ENCODE results near the gene CPXM1.
"Not testable (repeated sequence)": the region's sequence is repeated elsewhere in the genome, so short reads cannot be mapped to it uniquely, and the experiment has no call there.

CPXM1 gene

DNA sequence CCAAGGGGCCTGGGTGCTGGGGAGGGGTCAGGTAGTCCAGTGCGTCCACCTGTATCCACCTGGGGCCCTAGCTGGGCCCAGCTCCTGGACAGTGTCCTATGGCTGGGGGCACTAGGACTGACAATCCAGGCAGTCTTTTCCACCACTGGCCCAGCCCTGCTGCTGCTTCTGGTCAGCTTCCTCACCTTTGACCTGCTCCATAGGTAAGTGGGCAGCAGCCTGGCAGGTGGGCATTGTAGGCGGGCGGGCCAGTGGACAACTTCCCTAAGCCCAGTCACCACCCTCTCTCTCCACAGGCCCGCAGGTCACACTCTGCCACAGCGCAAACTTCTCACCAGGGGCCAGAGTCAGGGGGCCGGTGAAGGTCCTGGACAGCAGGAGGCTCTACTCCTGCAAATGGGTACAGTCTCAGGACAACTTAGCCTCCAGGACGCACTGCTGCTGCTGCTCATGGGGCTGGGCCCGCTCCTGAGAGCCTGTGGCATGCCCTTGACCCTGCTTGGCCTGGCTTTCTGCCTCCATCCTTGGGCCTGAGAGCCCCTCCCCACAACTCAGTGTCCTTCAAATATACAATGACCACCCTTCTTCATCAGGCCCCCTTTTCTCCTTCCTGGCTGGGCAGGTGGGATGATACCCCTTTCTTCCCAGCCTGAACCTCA lies 14.9 kb upstream of the CPXM1 start:
- peaks cover 5% of the 10 kb centered on the region for H3K9me3 Mint-ChIP-seq
- peaks cover 44% of the 10 kb centered on the region for H3K27me3 Mint-ChIP-seq
- no peak overlapping the region for H3K4me3 Mint-ChIP-seq
- no peak overlapping the region for H3K27ac Mint-ChIP-seq
- no peaks in the 10 kb centered on the region for H3K36me3 Mint-ChIP-seq (ENCODE audit: low read depth)
- peaks cover 5% of the 10 kb centered on the region for H3K4me1 Mint-ChIP-seq (ENCODE audit: low read depth)

DNA sequence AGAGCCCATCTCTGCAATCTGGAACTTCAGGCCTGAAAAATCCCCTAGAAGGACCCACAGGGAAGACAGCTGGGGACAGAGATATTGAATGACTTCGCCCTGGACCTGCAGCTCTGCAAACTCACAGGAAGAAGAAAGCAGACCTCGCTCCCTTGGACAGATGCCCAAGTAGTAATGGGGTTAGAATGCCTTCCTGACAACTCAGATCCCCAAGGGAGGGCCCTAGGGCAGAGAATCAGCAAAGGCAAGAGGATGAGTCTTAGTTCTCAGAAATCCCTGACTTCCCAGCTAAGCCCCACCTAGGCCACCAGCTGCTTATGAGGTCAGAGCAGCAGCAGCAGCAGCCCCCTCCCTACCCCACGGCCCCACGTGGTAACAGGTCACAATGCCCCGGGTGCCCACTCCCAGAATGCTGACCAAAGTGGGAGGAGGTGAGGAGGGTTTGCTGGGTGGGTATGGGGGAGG lies 14.2 kb upstream of the CPXM1 start, which contains the start of gene C20orf141:
TSS of gene C20orf141 (plus strand) at position 401 of the 465 bp plus-strand sequence. CDS start 198 bp downstream, outside the sequence.
- Mint-ChIP-seq H3K36me3 (ENCODE audit: low read depth) (no peaks in the 10 kb centered on the region), H3K9me3 (peaks cover 5% of the 10 kb centered on the region), H3K27me3 (peaks cover 36% of the 10 kb centered on the region), H3K4me3 (no peak within 1 kb of the TSS), H3K4me1 (ENCODE audit: low read depth) (no peaks in the 10 kb centered on the region), H3K27ac (no peak within 1 kb of the TSS)

DNA sequence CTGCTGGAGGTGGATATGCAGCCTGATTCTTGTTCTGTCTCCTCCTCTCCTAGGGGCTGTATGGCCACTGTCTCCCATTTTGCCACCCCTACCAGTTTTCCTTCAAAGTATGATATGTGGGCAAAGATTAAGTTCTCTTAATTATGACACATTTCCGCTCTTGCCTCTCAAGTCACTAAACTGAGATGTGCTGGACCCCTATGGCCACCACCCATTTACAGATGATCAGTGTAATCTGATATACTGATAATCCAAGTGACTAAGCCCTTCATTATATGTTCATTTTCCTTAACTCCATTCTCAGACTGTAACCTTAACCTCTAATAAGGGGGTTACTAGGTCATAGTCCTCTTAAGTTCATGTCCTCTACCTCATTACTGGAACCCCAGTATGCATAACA lies 13.6 kb upstream of the CPXM1 start:
- Mint-ChIP-seq H3K27ac (no peak overlapping the region), H3K27me3 (peaks cover 37% of the 10 kb centered on the region), H3K4me1 (ENCODE audit: low read depth) (no peaks in the 10 kb centered on the region), H3K36me3 (ENCODE audit: low read depth) (no peaks in the 10 kb centered on the region), H3K4me3 (no peak overlapping the region), H3K9me3 (peaks cover 5% of the 10 kb centered on the region)

DNA sequence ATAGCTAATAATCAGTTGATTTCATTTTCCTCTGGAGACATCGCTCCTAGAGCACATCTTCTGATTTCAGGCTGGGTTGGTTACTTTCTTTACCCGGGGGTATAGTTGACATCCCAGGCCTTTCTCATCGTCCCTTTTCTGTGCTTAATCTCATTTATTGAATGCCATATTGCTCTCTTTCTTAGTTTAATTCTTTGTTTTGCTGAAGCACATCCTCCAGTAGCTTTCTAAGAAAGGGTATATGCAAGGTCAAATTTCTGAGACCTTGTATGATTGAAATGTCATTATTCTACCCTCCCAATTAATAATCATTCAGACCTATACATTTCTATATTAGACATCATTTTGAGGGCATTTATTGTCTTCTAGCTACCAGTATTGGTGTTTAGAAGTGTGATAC lies 11.8 kb upstream of the CPXM1 start:
- Mint-ChIP-seq H3K27me3 (peaks cover 39% of the 10 kb centered on the region), H3K4me3 (no peak overlapping the region), H3K36me3 (ENCODE audit: low read depth) (no peaks in the 10 kb centered on the region)

DNA sequence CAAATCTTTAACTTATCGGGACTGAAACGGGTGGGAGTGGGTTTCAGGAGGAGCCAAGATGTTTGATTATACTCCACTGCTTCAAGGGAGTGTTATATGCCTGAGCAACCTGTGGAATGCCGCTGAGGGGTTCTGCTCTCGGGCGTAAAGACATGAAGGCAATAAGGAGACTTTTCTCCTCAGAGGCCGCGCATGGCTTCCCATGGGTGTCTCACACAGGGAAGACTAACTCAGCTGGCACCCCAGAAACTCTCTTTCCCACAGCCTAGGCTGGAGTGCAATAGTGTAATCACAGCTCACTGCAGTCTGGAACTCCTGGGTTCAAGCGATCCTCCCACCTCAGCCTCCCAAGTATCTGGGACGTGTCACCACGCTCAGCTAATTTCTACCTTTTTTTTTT lies 9.3 kb upstream of the CPXM1 start:
- Mint-ChIP-seq H3K27me3 (peaks cover 49% of the 10 kb centered on the region), H3K4me3 (no peak overlapping the region), H3K27ac (no peak overlapping the region), H3K4me1 (ENCODE audit: low read depth) (no peaks in the 10 kb centered on the region), H3K9me3 (peaks cover 5% of the 10 kb centered on the region), H3K36me3 (ENCODE audit: low read depth) (no peaks in the 10 kb centered on the region)

More for the DNA sequence above, 11.8 kb upstream of the CPXM1 start:
- Mint-ChIP-seq H3K9me3 (peaks cover 5% of the 10 kb centered on the region), H3K27ac (no peak overlapping the region), H3K4me1 (ENCODE audit: low read depth) (no peaks in the 10 kb centered on the region)

DNA sequence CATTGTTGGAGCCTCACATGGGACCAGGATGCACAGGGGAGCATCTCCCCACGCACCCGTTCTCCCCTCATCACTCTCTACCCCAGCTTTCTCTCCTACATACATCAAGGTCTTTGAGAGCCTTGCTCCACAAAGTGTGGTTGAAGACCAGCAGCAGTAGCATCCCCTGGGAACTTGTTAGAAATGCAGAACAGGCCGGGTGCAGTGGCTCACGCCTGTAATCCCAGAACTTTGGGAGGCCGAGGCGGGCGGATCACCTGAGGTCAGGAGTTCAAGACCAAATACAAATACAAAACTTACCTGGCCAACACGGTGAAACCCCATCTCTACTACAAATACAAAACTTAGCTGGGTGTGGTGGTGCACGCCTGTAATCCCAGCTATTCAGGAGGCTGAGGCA lies 7.5 kb upstream of the CPXM1 start:
- H3K9me3 Mint-ChIP-seq; H3K4me3 Mint-ChIP-seq; H3K27ac Mint-ChIP-seq; H3K4me1 Mint-ChIP-seq (ENCODE audit: low read depth); H3K36me3 Mint-ChIP-seq (ENCODE audit: low read depth): not testable (repeated sequence)
- H3K27me3 Mint-ChIP-seq, result peaks cover 50% of the 10 kb centered on the region

DNA sequence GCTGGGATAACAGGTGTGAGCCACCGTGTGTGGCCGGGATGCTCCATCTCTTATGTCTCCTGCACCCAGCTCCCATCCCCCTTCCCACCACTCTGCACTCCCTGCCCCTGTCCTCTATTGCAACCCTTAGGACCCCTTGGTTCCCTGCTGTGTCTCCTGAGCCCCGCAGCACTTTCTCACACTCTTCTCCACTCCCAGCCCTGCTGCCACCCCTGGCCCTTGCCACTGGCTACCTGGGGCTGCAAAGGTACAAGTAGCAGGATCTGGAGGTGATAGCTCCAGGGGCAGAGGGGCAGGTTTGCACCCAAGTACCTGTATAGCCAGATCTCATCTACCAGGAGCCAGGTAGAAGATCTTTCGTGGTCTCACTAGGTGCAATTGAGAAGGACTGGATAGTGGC lies 6.6 kb upstream of the CPXM1 start:
- no peak overlapping the region for H3K4me3 Mint-ChIP-seq

DNA sequence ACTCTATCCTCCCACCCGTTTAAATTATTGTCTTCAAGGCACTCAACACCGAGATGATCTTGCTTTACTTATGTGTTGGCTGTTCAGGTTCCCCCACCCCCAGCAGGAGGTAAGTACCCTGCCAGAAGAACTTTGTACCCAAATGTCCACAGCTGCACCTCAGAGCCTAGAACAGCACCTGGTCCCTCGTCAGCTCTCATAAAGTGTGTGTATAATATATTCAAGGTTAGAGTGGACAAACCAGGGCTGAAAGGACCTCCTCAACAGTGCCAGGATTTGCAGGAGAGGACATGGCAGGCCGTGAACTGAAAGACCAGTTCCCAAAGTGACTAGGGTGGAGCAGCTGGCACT lies 5.9 kb upstream of the CPXM1 start:
- H3K27me3 Mint-ChIP-seq, result peaks cover 49% of the 10 kb centered on the region
- H3K36me3 Mint-ChIP-seq (ENCODE audit: low read depth), result no peaks in the 10 kb centered on the region
- no peak overlapping the region for H3K4me3 Mint-ChIP-seq
- H3K27ac Mint-ChIP-seq, result no peak overlapping the region
- H3K4me1 Mint-ChIP-seq (ENCODE audit: low read depth), result peaks cover 3% of the 10 kb centered on the region
- no peaks in the 10 kb centered on the region for H3K9me3 Mint-ChIP-seq

More for the DNA sequence above, 6.6 kb upstream of the CPXM1 start:
- no peaks in the 10 kb centered on the region for H3K9me3 Mint-ChIP-seq
- no peaks in the 10 kb centered on the region for H3K36me3 Mint-ChIP-seq (ENCODE audit: low read depth)
- peaks cover 51% of the 10 kb centered on the region for H3K27me3 Mint-ChIP-seq
- no peak overlapping the region for H3K27ac Mint-ChIP-seq
- H3K4me1 Mint-ChIP-seq (ENCODE audit: low read depth), result no peaks in the 10 kb centered on the region

DNA sequence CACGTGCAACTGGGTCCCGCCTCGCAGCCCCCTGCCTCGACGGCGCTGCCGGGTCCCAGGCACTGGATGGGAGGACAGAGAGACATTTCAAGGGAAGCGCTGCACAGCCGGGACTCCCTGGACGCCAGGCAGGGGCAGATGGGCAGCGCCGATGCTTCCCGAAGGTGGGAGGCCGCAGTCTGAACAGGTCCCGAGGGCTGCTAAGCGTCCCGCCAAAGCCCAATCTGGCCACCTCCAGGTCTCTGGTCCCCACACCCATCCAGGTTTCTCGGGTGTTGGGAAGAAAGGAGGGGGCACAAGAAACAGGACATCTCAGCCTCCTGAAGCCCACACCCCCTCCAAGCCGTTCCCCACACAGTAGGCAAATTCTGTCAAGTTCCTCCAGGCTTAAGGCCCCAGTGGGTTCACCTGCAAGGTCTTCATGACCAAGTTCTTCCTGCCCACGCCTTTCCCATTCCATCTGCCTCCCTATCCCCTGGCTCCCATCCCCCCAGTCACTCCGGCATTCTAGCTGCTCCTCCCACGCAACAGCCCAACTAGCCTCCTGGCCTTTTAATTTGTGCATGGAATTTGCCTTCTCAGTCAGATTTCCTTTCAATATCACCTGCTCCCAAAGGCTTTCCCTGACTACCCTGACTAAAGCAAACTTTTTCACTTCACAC lies 5.4 kb upstream of the CPXM1 start:
- H3K4me1 Mint-ChIP-seq (ENCODE audit: low read depth), result peaks cover 8% of the 10 kb centered on the region
- H3K9me3 Mint-ChIP-seq, result no peaks in the 10 kb centered on the region
- H3K27me3 Mint-ChIP-seq, result peaks cover 49% of the 10 kb centered on the region
- no peak overlapping the region for H3K27ac Mint-ChIP-seq
- no peak overlapping the region for H3K4me3 Mint-ChIP-seq
- no peaks in the 10 kb centered on the region for H3K36me3 Mint-ChIP-seq (ENCODE audit: low read depth)

DNA sequence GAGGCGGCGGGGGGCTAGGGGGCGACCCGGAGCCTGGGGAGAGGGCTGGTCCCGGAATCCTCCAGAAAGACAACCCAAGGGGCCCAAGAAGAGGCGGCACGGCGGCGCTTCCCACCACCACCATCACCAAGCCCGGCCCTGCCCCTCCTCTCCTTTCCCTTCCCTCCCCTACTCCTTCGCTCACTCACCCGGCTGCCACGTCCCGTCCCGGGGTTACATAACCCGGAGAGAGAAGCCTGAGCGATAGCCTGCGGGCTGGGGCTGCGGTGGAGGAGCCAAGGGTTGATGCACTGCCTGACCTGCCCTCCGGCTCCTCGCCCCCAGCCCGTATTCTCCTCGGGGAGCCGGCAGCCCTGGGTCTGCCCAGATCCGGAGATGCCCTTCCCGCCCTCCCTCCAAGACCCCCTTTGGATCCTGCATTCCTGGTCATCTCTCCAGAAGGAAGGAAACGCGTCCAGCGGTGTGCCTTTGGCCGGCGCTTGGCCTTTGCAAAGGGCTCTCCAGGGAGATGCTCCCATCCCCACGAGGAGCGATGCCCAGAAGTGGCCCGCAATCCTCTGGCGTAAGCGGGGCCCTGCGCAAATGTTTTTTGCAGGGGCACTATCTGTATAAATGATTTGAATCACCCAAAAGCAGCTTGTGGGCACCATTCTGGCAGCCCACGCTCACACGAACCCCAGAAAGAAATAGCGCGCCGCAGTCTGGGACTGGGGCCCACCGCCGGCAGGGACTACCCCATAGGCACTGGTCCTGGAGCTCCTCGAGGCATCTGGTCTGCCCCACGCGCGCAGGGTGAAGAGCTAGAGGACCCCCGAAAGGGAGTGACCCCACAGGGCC lies 4.6 kb upstream of the CPXM1 start:
- no peaks in the 10 kb centered on the region for H3K9me3 Mint-ChIP-seq
- H3K27me3 Mint-ChIP-seq, result peaks cover 53% of the 10 kb centered on the region
- no peak overlapping the region for H3K27ac Mint-ChIP-seq
- H3K4me3 Mint-ChIP-seq, result no peak overlapping the region
- H3K36me3 Mint-ChIP-seq (ENCODE audit: low read depth), result peaks cover under 1% of the 10 kb centered on the region
- H3K4me1 Mint-ChIP-seq (ENCODE audit: low read depth), result peaks cover 13% of the 10 kb centered on the region

DNA sequence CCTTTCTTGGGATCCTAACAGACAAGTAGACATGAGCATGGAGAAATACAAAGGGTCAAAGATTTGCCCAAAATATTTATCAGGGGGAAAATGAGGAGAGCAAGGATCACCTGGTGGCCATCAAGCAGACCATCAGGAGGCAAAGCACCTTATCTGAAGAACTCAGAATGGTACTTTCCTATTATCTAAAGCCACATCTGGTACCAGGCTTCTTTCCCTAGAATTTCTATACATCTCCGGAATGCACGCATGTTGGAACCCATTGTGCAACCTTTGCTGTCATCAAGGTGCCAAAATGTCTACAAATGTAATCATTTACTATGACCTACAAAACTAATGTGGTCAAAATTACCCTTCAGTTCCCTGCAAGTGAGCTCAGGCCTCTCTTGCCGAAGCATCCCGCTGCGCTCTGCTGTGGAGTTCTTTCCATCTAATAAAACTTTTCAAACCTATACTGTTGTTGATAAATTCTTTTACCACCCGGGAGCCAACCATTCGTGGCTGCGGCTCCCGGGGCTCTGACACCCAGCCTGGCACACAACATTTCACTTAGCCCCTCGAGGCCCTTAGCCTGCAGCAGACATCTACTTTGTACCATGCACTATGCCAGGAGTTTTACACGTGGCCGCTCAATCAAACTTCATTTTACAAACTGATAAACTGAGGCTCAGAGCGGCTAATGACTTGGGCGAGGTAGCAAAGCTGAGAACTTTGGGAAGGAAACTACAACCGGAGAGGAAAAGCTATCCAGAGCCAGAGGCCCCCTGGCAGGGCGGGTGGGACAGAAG lies 3.8 kb upstream of the CPXM1 start:
- H3K27ac Mint-ChIP-seq, result no peak overlapping the region
- H3K27me3 Mint-ChIP-seq, result peaks cover 60% of the 10 kb centered on the region
- peaks cover 21% of the 10 kb centered on the region for H3K4me1 Mint-ChIP-seq (ENCODE audit: low read depth)
- no peaks in the 10 kb centered on the region for H3K9me3 Mint-ChIP-seq
- H3K4me3 Mint-ChIP-seq, result no peak overlapping the region
- peaks cover 4% of the 10 kb centered on the region for H3K36me3 Mint-ChIP-seq (ENCODE audit: low read depth)

DNA sequence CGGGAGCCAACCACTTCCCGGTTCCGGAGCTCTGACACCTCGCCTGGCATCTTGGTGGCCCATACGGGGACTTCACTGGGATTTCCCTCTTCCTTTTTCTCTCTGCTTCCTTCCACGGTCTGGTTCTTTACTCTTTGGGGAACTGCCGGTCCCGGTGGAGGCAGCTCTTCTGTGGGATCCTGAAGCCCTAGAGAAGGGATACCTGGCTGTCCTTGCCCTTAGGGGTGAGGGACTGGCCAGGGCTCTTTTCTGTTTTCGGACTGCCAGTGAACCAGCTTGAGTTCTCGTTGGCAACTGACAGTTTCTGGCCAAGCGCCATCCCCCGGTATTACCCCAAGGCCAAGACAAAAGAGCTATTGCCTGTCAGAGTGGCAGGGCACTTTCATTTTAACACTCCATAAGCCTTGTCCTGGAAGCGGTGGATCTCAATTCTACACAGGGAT lies 880 bp upstream of the CPXM1 start:
- Mint-ChIP-seq H3K9me3 (no peaks in the 10 kb centered on the region), H3K4me1 (ENCODE audit: low read depth) (peaks cover 27% of the 10 kb centered on the region), H3K27me3 (peaks cover 61% of the 10 kb centered on the region), H3K4me3 (peak overlapping the region; percentile 73), H3K27ac (peak overlapping the region; percentile 74), H3K36me3 (ENCODE audit: low read depth) (peaks cover 4% of the 10 kb centered on the region)

DNA sequence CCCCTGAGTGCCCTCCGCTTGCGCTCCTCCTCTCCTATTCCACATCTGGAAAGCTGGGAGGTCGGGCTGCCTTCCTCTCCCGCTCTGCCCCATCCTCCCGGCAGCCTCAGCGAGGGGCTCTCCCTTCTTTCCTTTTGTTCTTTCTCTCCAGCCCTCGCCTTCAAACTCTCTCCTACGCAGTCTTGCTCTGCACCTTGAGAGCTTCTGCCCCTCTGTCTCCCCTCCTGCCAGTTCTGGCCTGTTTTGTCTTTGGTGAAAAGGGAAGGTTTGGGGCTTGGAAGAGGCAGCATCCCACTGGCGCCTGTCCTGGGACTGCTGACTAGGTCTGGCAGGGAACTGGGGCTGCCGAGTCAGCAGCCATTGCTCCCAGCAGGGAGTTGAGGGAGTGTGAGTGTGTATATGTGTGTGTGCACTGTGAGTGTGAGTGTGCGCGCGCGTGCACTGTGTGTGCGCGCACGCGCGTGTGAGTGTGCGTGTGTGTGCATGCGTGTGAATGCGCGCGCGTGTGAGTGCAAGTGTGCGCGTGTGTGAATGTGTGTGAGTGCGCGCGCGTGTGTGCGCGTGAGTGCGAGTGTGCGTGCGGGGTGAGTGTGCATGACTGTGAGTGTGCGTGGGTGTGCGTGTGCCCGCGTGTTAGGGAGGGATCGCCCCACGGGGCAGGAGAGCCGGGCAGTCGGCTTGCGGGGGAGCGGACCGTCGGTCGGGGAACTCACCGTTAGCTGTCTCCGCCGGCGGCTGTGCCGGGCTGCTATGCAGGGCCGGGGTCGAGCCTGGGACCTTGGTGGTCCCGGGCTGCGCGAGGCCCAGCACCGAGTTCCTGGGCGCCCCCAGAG lies 523 bp downstream of the CPXM1 start:
- peak overlapping the region; percentile 89 for H3K4me3 Mint-ChIP-seq
- H3K27me3 Mint-ChIP-seq, result peaks cover 56% of the 10 kb centered on the region
- no peaks in the 10 kb centered on the region for H3K9me3 Mint-ChIP-seq
- H3K27ac Mint-ChIP-seq, result peak overlapping the region; percentile 92
- peaks cover 27% of the 10 kb centered on the region for H3K4me1 Mint-ChIP-seq (ENCODE audit: low read depth)
- H3K36me3 Mint-ChIP-seq (ENCODE audit: low read depth), result peaks cover 4% of the 10 kb centered on the region

DNA sequence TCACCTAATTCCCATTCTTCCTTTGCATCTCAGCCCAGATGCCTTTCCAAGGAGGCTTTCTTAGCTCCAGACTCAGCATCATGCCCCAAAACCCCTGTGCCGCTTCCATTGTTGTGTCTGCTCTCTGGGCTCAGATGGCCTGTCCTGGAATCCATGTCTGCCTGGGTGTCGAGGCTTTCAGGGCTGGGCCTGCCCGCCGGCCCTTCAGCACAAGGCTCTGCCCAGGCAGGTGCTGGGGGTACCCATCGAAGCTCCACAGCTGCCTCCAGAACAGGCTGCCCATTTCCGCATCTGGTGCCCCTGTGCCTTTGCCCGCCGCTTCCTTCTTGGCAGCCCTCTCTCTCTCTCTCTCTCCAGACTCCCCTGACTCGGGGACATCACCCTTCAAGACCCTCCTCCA lies 1.2 kb downstream of the CPXM1 start:
- Mint-ChIP-seq H3K27me3 (peaks cover 52% of the 10 kb centered on the region), H3K4me3 (peak overlapping the region; percentile 89), H3K36me3 (ENCODE audit: low read depth) (peaks cover 4% of the 10 kb centered on the region), H3K27ac (peak overlapping the region; percentile 92), H3K9me3 (no peaks in the 10 kb centered on the region), H3K4me1 (ENCODE audit: low read depth) (peaks cover 27% of the 10 kb centered on the region)
